ENCODE measurements around the gene MRAS.
"Not testable (repeated sequence)": the region's sequence is repeated elsewhere in the genome, so short reads cannot be mapped to it uniquely, and the experiment has no call there.

Gene MRAS

GRCh38 chr3:138367911-138368310 is 19.5 kb downstream of the MRAS start:
- DNase-seq, result no peak

GRCh38 chr3:138369151-138369900 is 20.9 kb downstream of the MRAS start:
- no peak for DNase-seq

GRCh38 chr3:138370321-138370720 is 21.9 kb downstream of the MRAS start:
- no peak for DNase-seq

GRCh38 chr3:138371070-138371965 is 22.9 kb downstream of the MRAS start:
- peak in 1 of 2 experiments; percentile 5 for DNase-seq

GRCh38 chr3:138373087-138373735 is 24.8 kb downstream of the MRAS start:
- no peak for DNase-seq

- DNase-seq, result no peak
These were observed 25.3 kb downstream of the MRAS start for GRCh38 chr3:138373736-138374094.

- DNase-seq, result no peak
These were observed 26.3 kb downstream of the MRAS start for GRCh38 chr3:138374573-138375134.

- no peak for DNase-seq
These were observed 27.1 kb downstream of the MRAS start for GRCh38 chr3:138375447-138375846.

GRCh38 chr3:138376663-138377062 is 28.3 kb downstream of the MRAS start:
- DNase-seq, result no peak

- DNase-seq, result not testable (repeated sequence)
These were observed 28.8 kb downstream of the MRAS start for GRCh38 chr3:138377212-138377611.

- no peak for DNase-seq
These were observed 29.4 kb downstream of the MRAS start for GRCh38 chr3:138377804-138378203.

- DNase-seq, result no peak
These were observed 30.0 kb downstream of the MRAS start for GRCh38 chr3:138378331-138378730.

GRCh38 chr3:138378990-138379389 is 30.6 kb downstream of the MRAS start:
- no peak for DNase-seq

- no peak for DNase-seq
These were observed 33.1 kb downstream of the MRAS start for GRCh38 chr3:138381413-138381901.

- no peak for DNase-seq
These were observed 33.8 kb downstream of the MRAS start for GRCh38 chr3:138381950-138382715.

GRCh38 chr3:138383715-138384465 is 35.5 kb downstream of the MRAS start:
- DNase-seq, result no peak

- DNase-seq, result no peak
These were observed 36.2 kb downstream of the MRAS start for GRCh38 chr3:138384531-138384930.

- DNase-seq, result no peak
These were observed 36.6 kb downstream of the MRAS start for GRCh38 chr3:138384976-138385375.

GRCh38 chr3:138389144-138389601 is 40.8 kb downstream of the MRAS start:
- DNase-seq, result no peak

- no peak for DNase-seq
These were observed 41.6 kb downstream of the MRAS start for GRCh38 chr3:138389841-138390581.

GRCh38 chr3:138390582-138390932 is 42.2 kb downstream of the MRAS start:
- DNase-seq, result no peak
